H1 (cell line): Measurements from ENCODE around the gene ZAP70. TPM values are rescaled to one million over a fixed set of nuclear protein-coding genes. Genes with fewer than 3 reads are reported as not detected.
A peak's percentile ranks its signal among the peaks of the same experiment; 100 is the strongest.

Experiments
- CTCF ChIA-PET: fragments of 300-600 bp; sonication (Branson Sonifier 250); formaldehyde crosslinking; loops from one replicate; lab custom pipeline; 2021; ENCODE audit not compliant: partially characterized antibody; lab: Charles Lee
- POLR2A ChIA-PET: fragments of 300-600 bp; sonication (Branson Sonifier 250); formaldehyde crosslinking; loops from one replicate; lab custom pipeline; 2021; ENCODE audit warnings: inconsistent platforms; ENCODE audit not compliant: partially characterized antibody; lab: Charles Lee
- DNase-seq, 2 experiments: peaks; one replicate each; pipeline versions ENCODE4 v3.0.0 to v3.0.0-alpha.2; 2010 to 2022; ENCODE audit warnings: low spot score in 2 of 2, low read depth in 1 of 2, mixed read lengths in 1 of 2
- FAIRE-seq: peaks from 2 replicates; lab custom pipeline; 2011; peaks lifted over from hg19 to GRCh38; lab: Jason Lieb, UNC
- H2AFZ ChIP-seq: 2 replicates; pipeline ENCODE4 v1.8.1; 2012; ENCODE audit warnings: low read length, inconsistent platforms
- H2AK5ac ChIP-seq: 2 replicates; pipeline ENCODE4 v1.6.1; 2013; ENCODE audit warnings: low read depth, low read length
- H2BK120ac ChIP-seq: replicated peaks from 2 replicates; pipeline ENCODE3; 2013; ENCODE audit warnings: low read depth, low read length, inconsistent platforms
- H2BK12ac ChIP-seq: 2 replicates; pipeline ENCODE4 v1.6.1; 2013; ENCODE audit warnings: low read depth, low read length
- H2BK15ac ChIP-seq: 2 replicates; pipeline ENCODE4 v1.6.1; 2013; ENCODE audit warnings: low read length
- H2BK20ac ChIP-seq: 2 replicates; pipeline ENCODE4 v1.6.1; 2013; ENCODE audit warnings: low read length
- H2BK5ac ChIP-seq: 2 replicates; pipeline ENCODE4 v1.6.1; 2013; ENCODE audit warnings: low read depth, low read length
- H3K14ac ChIP-seq: 2 replicates; pipeline ENCODE4 v1.6.1; 2013; ENCODE audit warnings: inconsistent platforms; ENCODE audit not compliant: insufficient read length
- H3K18ac ChIP-seq: 2 replicates; pipeline ENCODE4 v1.6.1; 2013; ENCODE audit warnings: low read length; ENCODE audit errors: extremely low read depth
- H3K23ac ChIP-seq: 2 replicates; pipeline ENCODE4 v1.6.1; 2013; ENCODE audit warnings: inconsistent platforms; ENCODE audit not compliant: insufficient read length
- H3K23me2 ChIP-seq: 2 replicates; pipeline ENCODE4 v1.6.1; 2013; ENCODE audit warnings: low read depth, low read length
- H3K27ac ChIP-seq: 2 replicates; pipeline ENCODE4 v1.6.1; 2011; ENCODE audit warnings: low read depth, low read length, inconsistent platforms
- H3K27me3 ChIP-seq, 4 experiments: replicated peaks in 1 of 4; 1 replicate in 1 of 4; 2 replicates in 3 of 4; pipeline versions ENCODE4 v1.6.1 to v1.8.1; 2011 to 2013; ENCODE audit warnings: low read length in 3 of 4, mild to moderate bottlenecking in 3 of 4, inconsistent platforms in 2 of 4, mixed read lengths in 2 of 4, moderate library complexity in 1 of 4; ENCODE audit not compliant: control insufficient read depth in 3 of 4, insufficient read depth in 3 of 4; ENCODE audit errors: extremely low read depth in 1 of 4
- H3K36me3 ChIP-seq, 4 experiments: 2 replicates each; pipeline versions ENCODE4 v1.6.1 to v1.8.1; 2011 to 2013; ENCODE audit warnings: mild to moderate bottlenecking in 4 of 4, low read length in 3 of 4, moderate library complexity in 2 of 4, control low read depth in 1 of 4, inconsistent platforms in 1 of 4; ENCODE audit not compliant: insufficient read depth in 4 of 4, control insufficient read depth in 2 of 4
- H3K4ac ChIP-seq: replicated peaks from 2 replicates; pipeline ENCODE3; 2013; ENCODE audit warnings: low read length, low read depth, mixed read lengths, inconsistent platforms; ENCODE audit not compliant: insufficient read length
- H3K4me1 ChIP-seq, 4 experiments: replicated peaks in 1 of 4; 1 replicate in 1 of 4; 2 replicates in 3 of 4; pipeline versions ENCODE4 v1.6.1 to v1.8.1; 2011 to 2013; ENCODE audit warnings: low read length in 3 of 4, inconsistent platforms in 2 of 4, mixed read lengths in 1 of 4; ENCODE audit not compliant: insufficient read depth in 4 of 4, control insufficient read depth in 3 of 4
- H3K4me2 ChIP-seq, 2 experiments: 2 replicates each; pipeline versions ENCODE4 v1.6.1 to v1.8.1; 2011 to 2013; ENCODE audit warnings: low read depth in 2 of 2, low read length in 2 of 2, control low read depth in 1 of 2, inconsistent platforms in 1 of 2, mild to moderate bottlenecking in 1 of 2; ENCODE audit not compliant: insufficient read depth in 1 of 2
- H3K4me3 ChIP-seq, 4 experiments: fragments of 200-600, 300-600 bp in 1 of 4; sonication (generic), shearing (Covaris generic), sonication (Bioruptor Twin) in 1 of 4; 2 replicates each; pipeline versions ENCODE4 v1.5.1 to v1.8.1; 2011 to 2016; ENCODE audit warnings: low read length in 4 of 4, low read depth in 3 of 4, control low read depth in 2 of 4, inconsistent platforms in 2 of 4, mild to moderate bottlenecking in 2 of 4, mixed read lengths in 1 of 4, moderate library complexity in 1 of 4; ENCODE audit not compliant: insufficient read depth in 2 of 4; ENCODE audit errors: extremely low read depth in 1 of 4
- H3K56ac ChIP-seq: replicated peaks from 2 replicates; pipeline ENCODE3; 2013; ENCODE audit warnings: low read depth, mild to moderate bottlenecking, mixed read lengths, low read length, inconsistent platforms; ENCODE audit not compliant: insufficient read length
- H3K79me1 ChIP-seq: 2 replicates; pipeline ENCODE4 v1.6.1; 2013; ENCODE audit warnings: low read depth, low read length, control low read depth
- H3K79me2 ChIP-seq, 2 experiments: 2 replicates each; pipeline versions ENCODE4 v1.6.1 to v1.8.1; 2012 to 2013; ENCODE audit warnings: low read length in 2 of 2, mild to moderate bottlenecking in 2 of 2, inconsistent platforms in 1 of 2; ENCODE audit not compliant: insufficient read depth in 2 of 2, control insufficient read depth in 1 of 2
- H3K9ac ChIP-seq, 4 experiments: replicated peaks in 1 of 4; 1 replicate in 1 of 4; 2 replicates in 3 of 4; pipeline versions ENCODE4 v1.6.1 to v1.8.1; 2011 to 2013; ENCODE audit warnings: low read depth in 3 of 4, low read length in 3 of 4, control low read depth in 2 of 4, mild to moderate bottlenecking in 2 of 4, moderate library complexity in 2 of 4, inconsistent platforms in 1 of 4; ENCODE audit errors: extremely low read depth in 1 of 4
- H3K9me3 ChIP-seq, 2 experiments: 2 replicates each; pipeline versions ENCODE4 v1.6.1 to v1.8.1; 2012 to 2013; ENCODE audit warnings: mild to moderate bottlenecking in 2 of 2, moderate library complexity in 2 of 2, control low read depth in 1 of 2, inconsistent platforms in 1 of 2, low read depth in 1 of 2, low read length in 1 of 2, mixed read lengths in 1 of 2; ENCODE audit not compliant: insufficient read depth in 2 of 2
- H4K20me1 ChIP-seq, 2 experiments: replicated peaks in 1 of 2; 2 replicates each; pipeline versions ENCODE3 to v1.8.1; 2011 to 2013; ENCODE audit warnings: inconsistent platforms in 2 of 2, low read length in 2 of 2, mild to moderate bottlenecking in 1 of 2; ENCODE audit not compliant: insufficient read depth in 2 of 2, control insufficient read depth in 1 of 2
- H4K5ac ChIP-seq: 2 replicates; pipeline ENCODE4 v1.6.1; 2013; ENCODE audit warnings: low read length, low read depth, mixed read lengths, inconsistent platforms; ENCODE audit not compliant: insufficient read length
- H4K8ac ChIP-seq: 2 replicates; pipeline ENCODE4 v1.8.0; 2013; ENCODE audit warnings: mild to moderate bottlenecking, moderate library complexity, low read length, inconsistent platforms; ENCODE audit not compliant: insufficient read depth; ENCODE audit errors: extremely low read depth
- H4K91ac ChIP-seq: replicated peaks from 2 replicates; pipeline ENCODE3; 2013; ENCODE audit warnings: low read length, mixed read lengths, inconsistent platforms; ENCODE audit not compliant: insufficient read length
- ASH2L ChIP-seq: fragments of 200-600, 300-600 bp; sonication (generic); IDR thresholded peaks from one replicate; pipeline ENCODE4 v1.7.1; 2017; ENCODE audit warnings: low read length
- JUN ChIP-seq: IDR thresholded peaks from 2 replicates; pipeline ENCODE4 v1.6.1; 2011; ENCODE audit warnings: low read depth, mild to moderate bottlenecking, improper control_type of control experiment, low read length
- KDM1A ChIP-seq: fragments of 200-600, 300-600 bp; sonication (generic); IDR thresholded peaks from 2 replicates; pipeline ENCODE4 v1.7.1; 2016; ENCODE audit warnings: mild to moderate bottlenecking, low read length, borderline replicate concordance
- MAFK ChIP-seq: IDR thresholded peaks from 2 replicates; pipeline ENCODE4 v1.6.1; 2012; ENCODE audit warnings: low read depth, mild to moderate bottlenecking, improper control_type of control experiment, low read length
- POLR2AphosphoS5 ChIP-seq: IDR thresholded peaks from 2 replicates; pipeline ENCODE4 v1.6.1; 2011; ENCODE audit warnings: low read depth, low read length
- RFX5 ChIP-seq: IDR thresholded peaks from 2 replicates; pipeline ENCODE4 v1.6.1; 2011; ENCODE audit warnings: low read depth, low read length, improper control_type of control experiment, borderline replicate concordance
- RNF2 ChIP-seq: fragments of 200-900, 300-1000 bp; sonication (generic); IDR thresholded peaks from 2 replicates; pipeline ENCODE4 v1.7.1; 2016; ENCODE audit warnings: borderline replicate concordance, low read depth, mild to moderate bottlenecking, antibody characterized with exemption, low read length; ENCODE audit not compliant: poor library complexity, severe bottlenecking; ENCODE audit errors: missing control alignments
- SIX5 ChIP-seq: IDR thresholded peaks from 2 replicates; pipeline ENCODE4 v1.6.1; 2011; ENCODE audit warnings: mild to moderate bottlenecking, low read depth, low read length
- SP4 ChIP-seq: IDR thresholded peaks from 2 replicates; pipeline ENCODE4 v1.6.1; 2012; ENCODE audit warnings: low read length, inconsistent platforms
- SRF ChIP-seq: IDR thresholded peaks from 2 replicates; pipeline ENCODE4 v1.6.1; 2011; ENCODE audit warnings: mild to moderate bottlenecking, low read depth, low read length, moderate library complexity
- SUZ12 ChIP-seq: fragments of 200-600 bp; sonication (generic); IDR thresholded peaks from 2 replicates; pipeline ENCODE4 v1.6.1; 2012; ENCODE audit warnings: mild to moderate bottlenecking, inconsistent platforms, low read length, moderate library complexity, mixed read lengths
- WGBS, 2 experiments: shearing (Covaris generic) in 1 of 2; methylation state at CpG; one replicate each; pipeline versions ENCODE4 v1.1.6 to v1.1.7; 2013 to 2015; ENCODE audit warnings: low lambda C conversion rate in 2 of 2, mixed read lengths in 2 of 2, inconsistent platforms in 1 of 2, low coverage in 1 of 2, missing lambda C conversion rate in 1 of 2; ENCODE audit not compliant: insufficient replicate concordance in 2 of 2, insufficient coverage in 1 of 2, insufficient read length in 1 of 2; ENCODE audit errors: extremely low coverage in 1 of 2, missing lambda C conversion rate in 1 of 2; 5-methylcytosine and 5-hydroxymethylcytosine counted together
- polyA plus RNA-seq, 7 experiments: library from polyadenylated mRNA; depleted of rRNA in 3 of 7; stranded (reverse) in 5 of 7; unstranded in 2 of 7; fragments of >200 nt in 5 of 7; fragments of 200-250 nt in 2 of 7; gene quantifications; 1 replicate in 5 of 7; 2 replicates in 1 of 7; 4 replicates in 1 of 7; pipeline versions ENCODE4 v1.2.1 to v1.2.3, GENCODE V29; 2011 to 2013; ENCODE audit warnings: missing spikeins in 2 of 7, mixed read lengths in 2 of 7
- total RNA-seq: library from RNA; stranded (reverse); fragmentation: NEBNext Ultra II Directional; extraction: Animal tissue kit (Norgen Biotek cat#: 25700); gene quantifications from 2 replicates; pipeline ENCODE4 v1.2.1, GENCODE V29; 2021
- TF ChIP-seq, protein P1 (sequence below): IDR thresholded peaks from 2 replicates; pipeline ENCODE4 v1.6.1; 2012; ENCODE audit warnings: inconsistent platforms

ZAP70 gene
- total and polyA plus RNA-seq, 2 of the 8 experiments (the other 6 are each of a cell fraction or from before 2014, with no cell fraction given), result 0.15 TPM; not detected in 1

DNA sequence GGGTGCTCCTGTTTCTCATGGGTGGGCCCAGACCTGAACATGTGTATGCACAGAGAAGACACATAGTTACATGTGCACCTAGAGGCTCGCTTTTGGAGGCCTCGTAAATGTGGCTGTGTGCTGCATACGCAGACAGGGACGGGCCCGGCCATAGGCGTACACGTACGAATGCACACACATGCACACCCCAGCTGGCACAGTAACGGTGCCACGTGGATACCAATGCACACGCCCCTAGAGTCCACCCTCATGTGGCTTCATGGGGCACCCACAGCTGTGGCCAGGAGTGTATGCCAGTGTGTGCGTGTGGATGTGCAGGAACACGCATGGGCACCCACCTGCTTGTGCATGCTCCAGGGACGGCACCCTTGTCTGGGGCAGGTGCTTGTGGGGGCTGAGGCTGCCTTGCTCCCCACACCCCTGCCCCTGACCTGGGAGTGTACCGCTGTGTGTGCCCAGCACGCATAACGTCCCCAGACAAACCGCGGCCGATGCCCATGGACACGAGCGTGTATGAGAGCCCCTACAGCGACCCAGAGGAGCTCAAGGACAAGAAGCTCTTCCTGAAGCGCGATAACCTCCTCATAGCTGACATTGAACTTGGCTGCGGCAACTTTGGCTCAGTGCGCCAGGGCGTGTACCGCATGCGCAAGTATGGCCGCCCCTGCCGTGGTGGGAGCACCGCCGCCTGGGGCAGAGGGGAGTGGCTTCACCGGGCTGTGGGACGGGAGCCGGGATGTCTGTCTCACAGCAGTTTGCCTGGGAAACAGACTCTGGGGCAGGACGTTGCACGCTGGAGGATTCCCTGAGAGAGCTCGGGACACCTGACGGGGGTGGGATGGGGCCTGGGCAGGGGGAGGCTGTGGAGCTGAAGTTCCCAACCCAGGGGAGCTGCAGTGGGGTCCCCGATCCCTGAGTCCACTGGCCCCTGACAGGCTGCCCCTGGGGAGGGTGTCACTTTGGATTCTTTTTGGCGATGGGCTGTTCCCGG is 21.0 kb downstream of the ZAP70 start:
- Histone ChIP-seq H2AFZ (no peak overlapping the region), H2BK12ac (no peak overlapping the region), H3K18ac (no peak overlapping the region), H4K91ac (no peak overlapping the region), H3K4me2 (no peak overlapping the region), H4K8ac (peak overlapping the region; percentile 53; the same call in 1 of the 2 replicates), H3K56ac (no peak overlapping the region), H4K5ac (no peak overlapping the region), H4K20me1 (peaks cover 0 to 2% of the 10 kb centered on the region in 2 experiments), H2AK5ac (no peak overlapping the region), H3K4ac (no peak overlapping the region), H3K4me1 (no peaks in the 10 kb centered on the region), H2BK15ac (no peak overlapping the region), H3K9ac (no peak overlapping the region), H2BK5ac (no peak overlapping the region), H2BK20ac (no peak overlapping the region), H2BK120ac (no peak overlapping the region), H3K36me3 (no peaks in the 10 kb centered on the region), H3K9me3 (no peaks in the 10 kb centered on the region), H3K23me2 (no peaks in the 10 kb centered on the region), H3K27ac (no peak overlapping the region), H3K4me3 (no peak overlapping the region), H3K79me2 (no peaks in the 10 kb centered on the region), H3K14ac (no peak overlapping the region), H3K23ac (no peak overlapping the region), H3K79me1 (no peaks in the 10 kb centered on the region), H3K27me3 (no peaks in the 10 kb centered on the region)
- DNase-seq (no peak), FAIRE-seq (no peak)
- WGBS, 2 experiments, result 95% methylated on average over 41 of the region's 44 CpGs; no CpG with 5 or more reads in 1 of the 2 experiments
- ChIA-PET POLR2A (interaction anchor here (1.0 kb wide), 1 partner anchor 7 kb away, joined by 3 read pairs; no protein-coding TSS in a partner anchor), CTCF (interaction anchor here (0.6 to 3.7 kb wide), 3 partner anchors 14 to 40 kb away, joined by 3 to 17 read pairs (median 3); no protein-coding TSS in a partner anchor)
- TF ChIP-seq SIX5, result no peak
- no peak for TF ChIP-seq RFX5
- no peak for TF ChIP-seq SRF
- TF ChIP-seq ASH2L, result no peak
- no peak for TF ChIP-seq MAFK
- no peak for TF ChIP-seq SUZ12
- TF ChIP-seq JUN, result no peak
- no peak for TF ChIP-seq RNF2
- TF ChIP-seq KDM1A, result no peak
- TF ChIP-seq SP4, result no peak
- TF ChIP-seq, protein P1, sequence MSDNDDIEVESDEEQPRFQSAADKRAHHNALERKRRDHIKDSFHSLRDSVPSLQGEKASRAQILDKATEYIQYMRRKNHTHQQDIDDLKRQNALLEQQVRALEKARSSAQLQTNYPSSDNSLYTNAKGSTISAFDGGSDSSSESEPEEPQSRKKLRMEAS, result no peak
- no peak for TF ChIP-seq POLR2AphosphoS5
